MM.1S (cell line): ENCODE data around the gene CACNA2D1.

Source experiments
- DNase-seq: peaks from one replicate; pipeline ENCODE4 v3.0.0-alpha.2; 2015
- H2AFZ ChIP-seq: fragments of 300-600 bp; sonication (generic); 2 replicates; pipeline ENCODE4 v1.6.0; 2016; ENCODE audit warnings: antibody characterized with exemption, low read length
- H3F3A ChIP-seq: fragments of 300-600 bp; sonication (generic); 2 replicates; pipeline ENCODE4 v1.6.1; 2016; ENCODE audit warnings: mild to moderate bottlenecking, antibody characterized with exemption, low read length, moderate library complexity, mixed read lengths; ENCODE audit not compliant: insufficient read depth
- H3K27ac ChIP-seq: fragments of 300-600 bp; sonication (generic); 2 replicates; pipeline ENCODE4 v1.5.1; 2016; ENCODE audit warnings: mild to moderate bottlenecking, low read length
- H3K27me3 ChIP-seq: fragments of 300-600 bp; sonication (generic); replicated peaks from 2 replicates; pipeline ENCODE4 v1.6.0; 2016; ENCODE audit warnings: low read length; ENCODE audit not compliant: insufficient read depth
- H3K36me3 ChIP-seq: fragments of 300-600 bp; sonication (generic); replicated peaks from 2 replicates; pipeline ENCODE4 v1.6.1; 2016; ENCODE audit warnings: mild to moderate bottlenecking, low read length, mixed read lengths; ENCODE audit not compliant: insufficient read depth
- H3K4me1 ChIP-seq: fragments of 300-600 bp; sonication (generic); 2 replicates; pipeline ENCODE4 v1.6.1; 2016; ENCODE audit warnings: low read length, mixed read lengths
- H3K4me2 ChIP-seq: fragments of 300-600 bp; sonication (generic); 2 replicates; pipeline ENCODE4 v1.6.0; 2016; ENCODE audit warnings: low read depth, low read length
- H3K4me3 ChIP-seq: fragments of 300-600 bp; sonication (generic); 2 replicates; pipeline ENCODE4 v1.5.1; 2016; ENCODE audit warnings: low read length, mixed read lengths
- H3K79me2 ChIP-seq: fragments of 300-600 bp; sonication (generic); 2 replicates; pipeline ENCODE4 v1.6.1; 2016; ENCODE audit warnings: mixed run types, low read length, mixed read lengths
- H3K9ac ChIP-seq: fragments of 300-600 bp; sonication (generic); 2 replicates; pipeline ENCODE4 v1.6.1; 2016; ENCODE audit warnings: low read length, mixed read lengths
- H3K9me2 ChIP-seq: fragments of 300-600 bp; sonication (generic); replicated peaks from 2 replicates; pipeline ENCODE4 v1.6.1; 2016; ENCODE audit warnings: mild to moderate bottlenecking, low read length, mixed read lengths; ENCODE audit not compliant: insufficient read depth
- H3K9me3 ChIP-seq: fragments of 300-600 bp; sonication (generic); replicated peaks from 2 replicates; pipeline ENCODE4 v1.6.1; 2016; ENCODE audit warnings: mild to moderate bottlenecking, low read length, mixed read lengths; ENCODE audit not compliant: insufficient read depth
- H4K20me1 ChIP-seq: fragments of 300-600 bp; sonication (generic); 2 replicates; pipeline ENCODE4 v1.6.1; 2016; ENCODE audit warnings: mild to moderate bottlenecking, low read length, moderate library complexity, mixed read lengths; ENCODE audit not compliant: insufficient read depth
- CTCF ChIP-seq: fragments of 300-600 bp; sonication (generic); IDR thresholded peaks from 2 replicates; pipeline ENCODE4 v1.5.1; 2016; ENCODE audit warnings: antibody characterized with exemption, low read length, mixed read lengths
- EZH2 ChIP-seq: fragments of 300-600 bp; sonication (generic); optimal IDR thresholded peaks from 2 replicates; pipeline ENCODE3; 2017; ENCODE audit warnings: low read depth, mild to moderate bottlenecking, antibody characterized with exemption, low read length, mixed read lengths
- EZH2phosphoT487 ChIP-seq: fragments of 300-600 bp; sonication (generic); IDR thresholded peaks from 2 replicates; pipeline ENCODE4 v1.6.1; 2018; ENCODE audit warnings: antibody characterized with exemption, low read length

Gene CACNA2D1

GRCh38 chr7:82406937-82407336 is 36.6 kb downstream of the CACNA2D1 start:
- no peaks in the 10 kb centered on the region for H3K36me3 ChIP-seq
- 0 out of 2 replicates have a peak, but pooled peaks cover 4% of the 10 kb centered on the region for H3F3A ChIP-seq
- TF ChIP-seq EZH2phosphoT487, result no peak
- no peak for TF ChIP-seq CTCF
- no peak for TF ChIP-seq EZH2
- H3K79me2 ChIP-seq, result no peaks in the 10 kb centered on the region
- H3K4me3 ChIP-seq, result no peak overlapping the region
- H3K27ac ChIP-seq, result no peak overlapping the region
- no peak for DNase-seq
- no peak overlapping the region for H2AFZ ChIP-seq
- no peaks in the 10 kb centered on the region for H4K20me1 ChIP-seq
- H3K4me2 ChIP-seq, result no peak overlapping the region
- no peak overlapping the region for H3K9ac ChIP-seq
- H3K9me3 ChIP-seq, result no peaks in the 10 kb centered on the region
- no peaks in the 10 kb centered on the region for H3K4me1 ChIP-seq
- no peaks in the 10 kb centered on the region for H3K9me2 ChIP-seq
- no peaks in the 10 kb centered on the region for H3K27me3 ChIP-seq

GRCh38 chr7:82405301-82405700 is 38.3 kb downstream of the CACNA2D1 start:
- Histone ChIP-seq H3K4me1 (no peaks in the 10 kb centered on the region), H3K9ac (no peak overlapping the region), H4K20me1 (no peaks in the 10 kb centered on the region), H2AFZ (no peak overlapping the region), H3K4me3 (no peak overlapping the region), H3K4me2 (no peak overlapping the region), H3K9me2 (no peaks in the 10 kb centered on the region), H3F3A (no peaks in the 10 kb centered on the region), H3K9me3 (no peaks in the 10 kb centered on the region), H3K27me3 (no peaks in the 10 kb centered on the region), H3K79me2 (no peaks in the 10 kb centered on the region), H3K36me3 (no peaks in the 10 kb centered on the region), H3K27ac (no peak overlapping the region)
- DNase-seq, result no peak
- TF ChIP-seq EZH2phosphoT487 (no peak), EZH2 (no peak), CTCF (no peak)

- H3K4me3 ChIP-seq, result no peak overlapping the region
- no peaks in the 10 kb centered on the region for H3K9me3 ChIP-seq
- no peak overlapping the region for H3K9ac ChIP-seq
- no peaks in the 10 kb centered on the region for H3K79me2 ChIP-seq
- H3K4me2 ChIP-seq, result no peak overlapping the region
- no peaks in the 10 kb centered on the region for H3K27me3 ChIP-seq
- H3K9me2 ChIP-seq, result no peaks in the 10 kb centered on the region
- no peak for DNase-seq
- no peaks in the 10 kb centered on the region for H3K4me1 ChIP-seq
- H3K27ac ChIP-seq, result no peak overlapping the region
- H3K36me3 ChIP-seq, result no peaks in the 10 kb centered on the region
- no peak overlapping the region for H2AFZ ChIP-seq
- H3F3A ChIP-seq, result no peaks in the 10 kb centered on the region
- TF ChIP-seq EZH2 (no peak), CTCF (no peak), EZH2phosphoT487 (no peak)
- no peaks in the 10 kb centered on the region for H4K20me1 ChIP-seq
Measured at GRCh38 chr7:82404652-82405051, 38.9 kb downstream of the CACNA2D1 start.
